GM12864 (cell line): ENCODE results near the gene TEKT5.
"Not testable (repeated sequence)": the region's sequence is repeated elsewhere in the genome, so short reads cannot be mapped to it uniquely, and the experiment has no call there.

Source experiments
- DNase-seq: peaks from one replicate; pipeline ENCODE4 v3.0.0-alpha.2; 2011; ENCODE audit warnings: low read depth
- H3K4me3 ChIP-seq: 2 replicates; pipeline ENCODE4 v1.5.1; 2011; ENCODE audit warnings: mild to moderate bottlenecking, low read depth, low read length, control low read depth
- TF ChIP-seq, protein P1 (sequence below): IDR thresholded peaks from 2 replicates; pipeline ENCODE4 v1.5.1; 2011; ENCODE audit warnings: low read depth, mild to moderate bottlenecking, moderate library complexity, low read length, control low read depth, inconsistent platforms; ENCODE audit errors: missing control alignments

The TEKT5 gene

DNA sequence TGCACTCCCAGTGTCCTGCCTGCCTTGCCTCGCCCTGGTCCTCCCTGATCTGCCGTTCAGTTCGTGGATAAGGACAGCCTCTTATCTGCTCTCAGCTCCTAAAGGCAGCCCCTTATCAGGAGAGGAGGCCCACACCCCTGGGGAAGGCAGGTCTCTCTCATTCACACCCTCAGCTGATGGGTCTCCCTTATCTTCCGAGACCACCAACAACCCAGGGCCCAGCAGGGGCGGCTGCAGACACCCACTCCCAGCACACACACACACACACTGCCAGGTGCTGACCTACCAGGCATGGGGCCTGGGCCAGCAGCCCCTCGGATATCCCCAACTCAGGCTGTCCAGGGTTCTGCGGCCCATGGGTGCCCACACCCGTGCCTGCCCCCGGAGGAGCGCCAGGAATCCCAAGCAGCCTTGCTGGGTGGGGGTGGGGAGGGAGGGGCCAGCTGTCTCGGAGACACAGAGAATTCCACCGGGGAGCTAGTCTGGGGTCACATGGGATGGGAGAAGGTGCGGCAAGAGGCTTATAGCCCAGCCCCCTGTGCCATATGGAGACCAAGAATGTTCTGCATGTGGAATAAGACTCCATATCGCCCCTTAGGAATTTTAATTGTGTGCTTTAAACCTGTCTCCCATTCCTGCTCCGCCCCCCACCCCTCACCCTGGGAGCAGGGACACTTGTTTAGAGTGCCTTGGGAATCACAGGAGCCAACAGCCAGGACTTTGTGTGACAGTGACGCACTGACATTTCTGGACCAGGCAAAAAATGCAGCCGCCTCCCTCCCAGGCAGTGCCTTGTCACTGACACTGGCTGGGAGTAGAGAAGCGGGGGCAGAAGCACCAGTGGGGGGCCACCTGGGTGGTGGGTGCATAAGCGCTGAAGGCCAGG lies 72.5 kb downstream of the TEKT5 start:
- TF ChIP-seq, protein P1, sequence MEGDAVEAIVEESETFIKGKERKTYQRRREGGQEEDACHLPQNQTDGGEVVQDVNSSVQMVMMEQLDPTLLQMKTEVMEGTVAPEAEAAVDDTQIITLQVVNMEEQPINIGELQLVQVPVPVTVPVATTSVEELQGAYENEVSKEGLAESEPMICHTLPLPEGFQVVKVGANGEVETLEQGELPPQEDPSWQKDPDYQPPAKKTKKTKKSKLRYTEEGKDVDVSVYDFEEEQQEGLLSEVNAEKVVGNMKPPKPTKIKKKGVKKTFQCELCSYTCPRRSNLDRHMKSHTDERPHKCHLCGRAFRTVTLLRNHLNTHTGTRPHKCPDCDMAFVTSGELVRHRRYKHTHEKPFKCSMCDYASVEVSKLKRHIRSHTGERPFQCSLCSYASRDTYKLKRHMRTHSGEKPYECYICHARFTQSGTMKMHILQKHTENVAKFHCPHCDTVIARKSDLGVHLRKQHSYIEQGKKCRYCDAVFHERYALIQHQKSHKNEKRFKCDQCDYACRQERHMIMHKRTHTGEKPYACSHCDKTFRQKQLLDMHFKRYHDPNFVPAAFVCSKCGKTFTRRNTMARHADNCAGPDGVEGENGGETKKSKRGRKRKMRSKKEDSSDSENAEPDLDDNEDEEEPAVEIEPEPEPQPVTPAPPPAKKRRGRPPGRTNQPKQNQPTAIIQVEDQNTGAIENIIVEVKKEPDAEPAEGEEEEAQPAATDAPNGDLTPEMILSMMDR, result no peak
- no peak for DNase-seq
- no peak overlapping the region for H3K4me3 ChIP-seq

DNA sequence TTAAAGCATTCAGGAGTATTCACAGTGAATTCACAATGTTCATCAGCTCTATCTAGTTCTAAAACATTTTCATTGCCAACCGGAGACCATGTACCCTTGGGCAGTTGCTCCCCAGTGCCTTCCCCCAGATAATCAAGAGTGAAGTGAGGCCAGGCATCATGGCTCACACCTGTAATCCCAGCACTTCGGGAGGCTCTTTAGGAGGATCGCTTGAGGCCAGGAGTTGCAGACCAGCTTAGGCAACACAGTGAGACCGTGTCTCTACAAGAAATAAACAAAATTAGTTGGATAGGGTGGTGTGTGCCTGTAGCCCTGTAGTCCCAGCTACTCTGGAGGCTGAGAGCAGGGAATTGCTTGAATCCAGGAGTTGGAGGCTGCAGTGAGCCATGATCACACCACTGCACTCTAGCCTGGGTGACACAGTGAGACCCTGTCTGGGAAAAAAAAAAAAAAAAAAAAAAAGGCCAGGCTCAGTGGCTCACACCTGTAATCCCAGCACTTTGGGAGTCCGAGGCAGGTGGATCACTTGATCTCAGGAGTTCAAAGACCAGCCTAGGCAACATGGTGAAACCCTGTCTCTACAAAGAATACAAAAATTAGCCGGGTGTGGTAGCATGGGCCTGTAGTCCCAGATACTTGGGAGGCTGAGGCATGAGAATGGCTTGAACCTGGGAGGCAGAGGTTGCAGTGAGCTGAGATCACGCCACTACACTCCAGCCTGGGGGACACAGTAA lies 73.3 kb downstream of the TEKT5 start:
- not testable (repeated sequence) for DNase-seq, H3K4me3 ChIP-seq

DNA sequence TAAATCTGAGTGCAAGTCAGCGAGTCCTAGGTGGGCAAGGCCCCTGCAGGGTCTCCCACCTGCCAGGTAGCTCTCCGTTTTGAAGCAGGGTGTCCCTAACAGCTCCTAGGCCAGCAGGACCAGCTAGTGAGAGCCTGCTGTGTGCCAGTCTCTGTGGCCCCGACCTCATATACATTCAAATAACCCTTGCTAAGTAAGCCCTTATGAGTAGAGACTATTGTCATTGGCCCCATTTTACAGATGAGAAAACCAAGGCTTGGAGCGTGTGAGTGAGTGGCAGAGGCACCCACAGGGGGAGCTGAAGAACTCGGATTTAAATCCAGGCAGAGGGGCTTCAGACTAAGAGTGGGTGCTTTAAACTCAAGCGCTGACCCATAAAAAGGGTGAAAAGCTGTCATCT lies 74.6 kb downstream of the TEKT5 start:
- no peak overlapping the region for H3K4me3 ChIP-seq
- TF ChIP-seq, protein P1, result no peak
- no peak for DNase-seq

DNA sequence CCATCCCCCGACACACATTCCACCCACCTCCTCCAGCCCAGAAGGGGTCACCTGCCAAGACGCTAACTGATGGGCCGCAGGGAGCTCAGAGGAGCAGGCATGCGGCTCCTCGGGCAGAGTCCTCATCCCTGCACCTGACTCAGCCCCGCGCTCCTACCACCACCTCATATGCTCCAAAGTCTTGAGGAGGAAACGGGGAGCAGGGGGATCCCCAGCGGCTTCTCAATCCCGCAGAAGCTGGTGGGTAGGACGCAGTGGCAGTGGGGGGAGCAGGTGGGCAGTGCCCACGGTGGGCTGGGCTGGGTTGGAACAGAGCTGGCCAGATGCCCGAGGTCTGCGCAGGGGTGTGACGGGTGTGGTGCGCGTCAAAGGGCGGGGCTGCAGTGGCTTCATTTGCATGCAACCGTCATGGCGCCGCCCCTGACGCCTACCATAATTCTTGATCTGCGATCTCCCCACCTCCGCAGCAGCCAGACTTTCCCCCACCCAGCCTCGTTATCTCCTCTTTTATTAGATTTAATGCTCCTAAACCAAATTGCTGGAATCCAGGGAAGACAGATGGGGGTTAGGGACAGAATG lies 75.4 kb downstream of the TEKT5 start:
- TF ChIP-seq, protein P1, result no peak
- no peak overlapping the region for H3K4me3 ChIP-seq
- no peak for DNase-seq

DNA sequence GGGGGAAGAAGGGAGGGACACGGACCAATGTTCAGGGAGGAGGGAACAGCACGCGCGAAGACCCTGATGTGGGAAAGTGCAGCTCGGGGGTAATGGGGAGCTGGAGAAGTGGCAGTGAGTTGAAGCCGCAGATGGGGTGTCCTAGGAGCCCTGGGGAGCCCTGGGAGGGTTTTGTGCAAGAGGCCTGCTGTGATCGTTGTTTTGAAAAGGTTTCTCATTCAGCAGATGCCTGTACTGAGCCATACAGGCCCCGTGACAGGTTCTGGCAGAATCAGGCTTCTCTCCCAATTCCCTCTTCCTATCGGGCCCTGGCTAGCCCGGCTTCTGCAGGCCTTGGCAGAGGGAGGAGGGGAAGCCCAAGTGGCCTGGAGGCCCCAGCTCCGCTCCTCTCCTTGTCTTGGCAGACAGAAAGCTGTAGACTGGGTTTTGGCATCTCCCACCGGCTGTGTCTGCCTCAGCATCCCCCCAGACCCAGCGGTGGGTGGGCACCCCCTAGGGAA lies 76.0 kb downstream of the TEKT5 start:
- TF ChIP-seq, protein P1, result no peak
- no peak overlapping the region for H3K4me3 ChIP-seq
- DNase-seq, result no peak

DNA sequence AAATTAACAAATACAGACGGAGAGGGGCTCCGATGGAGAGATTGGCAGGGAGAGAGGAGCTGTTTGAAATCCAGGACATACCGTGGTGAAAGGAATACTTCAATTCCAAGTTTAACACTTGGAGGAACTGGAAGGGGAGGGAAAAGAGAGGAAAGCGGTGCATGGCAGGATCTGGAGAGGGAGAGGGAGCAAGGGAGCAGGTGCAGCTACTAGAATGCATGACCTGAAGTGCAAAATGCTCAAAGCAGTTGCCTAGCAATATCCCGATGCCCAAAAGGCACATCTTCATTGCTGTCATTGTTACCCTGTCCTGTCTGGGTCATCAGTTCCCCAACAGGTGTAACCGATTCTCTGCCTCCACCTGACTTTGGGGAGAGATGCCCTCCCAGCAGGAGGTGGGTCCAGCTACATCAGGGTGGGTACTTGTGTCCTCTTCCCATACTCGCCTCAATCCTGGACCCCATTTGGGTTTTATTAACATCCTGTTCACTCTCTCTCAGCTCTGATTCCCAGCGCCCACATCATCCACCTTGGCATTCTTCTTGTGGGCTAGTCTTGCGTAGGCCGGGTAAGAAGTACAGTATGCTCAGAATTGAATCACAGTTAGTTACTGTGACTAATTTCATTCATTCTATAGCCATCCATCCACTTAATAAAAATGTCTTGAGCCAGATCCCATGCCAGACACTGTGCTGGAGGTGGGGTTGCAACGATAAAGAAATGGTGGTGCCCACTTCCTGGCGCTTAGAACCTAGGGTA lies 76.9 kb downstream of the TEKT5 start:
- H3K4me3 ChIP-seq, result no peak overlapping the region
- TF ChIP-seq, protein P1, result no peak
- no peak for DNase-seq
